Measurements from ENCODE around the gene SYT13.

DNA sequence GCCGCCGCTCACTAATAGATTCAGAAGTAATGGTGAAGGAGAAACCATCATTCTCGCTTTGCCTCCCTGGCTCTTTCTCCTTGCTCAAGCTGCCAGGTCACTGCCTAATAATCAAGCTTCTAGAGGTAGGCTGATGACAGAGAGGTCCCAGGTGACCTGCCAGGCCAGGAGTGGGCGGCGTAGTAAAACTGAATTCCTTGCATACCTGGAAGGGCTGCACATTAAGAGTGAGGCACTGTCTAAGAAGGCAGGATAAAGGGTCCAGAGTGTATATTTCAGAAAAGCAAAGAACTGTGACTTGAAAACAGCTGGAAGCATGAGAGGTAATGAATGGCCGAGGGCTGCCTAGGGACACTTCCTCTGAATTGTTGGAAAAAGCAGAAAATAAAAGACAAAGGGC is 4.1 kb downstream of the SYT13 start:
- TF ChIP-seq, protein P1, sequence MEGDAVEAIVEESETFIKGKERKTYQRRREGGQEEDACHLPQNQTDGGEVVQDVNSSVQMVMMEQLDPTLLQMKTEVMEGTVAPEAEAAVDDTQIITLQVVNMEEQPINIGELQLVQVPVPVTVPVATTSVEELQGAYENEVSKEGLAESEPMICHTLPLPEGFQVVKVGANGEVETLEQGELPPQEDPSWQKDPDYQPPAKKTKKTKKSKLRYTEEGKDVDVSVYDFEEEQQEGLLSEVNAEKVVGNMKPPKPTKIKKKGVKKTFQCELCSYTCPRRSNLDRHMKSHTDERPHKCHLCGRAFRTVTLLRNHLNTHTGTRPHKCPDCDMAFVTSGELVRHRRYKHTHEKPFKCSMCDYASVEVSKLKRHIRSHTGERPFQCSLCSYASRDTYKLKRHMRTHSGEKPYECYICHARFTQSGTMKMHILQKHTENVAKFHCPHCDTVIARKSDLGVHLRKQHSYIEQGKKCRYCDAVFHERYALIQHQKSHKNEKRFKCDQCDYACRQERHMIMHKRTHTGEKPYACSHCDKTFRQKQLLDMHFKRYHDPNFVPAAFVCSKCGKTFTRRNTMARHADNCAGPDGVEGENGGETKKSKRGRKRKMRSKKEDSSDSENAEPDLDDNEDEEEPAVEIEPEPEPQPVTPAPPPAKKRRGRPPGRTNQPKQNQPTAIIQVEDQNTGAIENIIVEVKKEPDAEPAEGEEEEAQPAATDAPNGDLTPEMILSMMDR (conservative IDR thresholded peaks at IDR 0.05; ENCODE audit: low read depth, low read length), result no peak
- TF ChIP-seq POLR2A (IDR thresholded peaks at IDR 0.05; ENCODE audit: low read depth, low read length), result no peak
- no peak for TF ChIP-seq RFX5 (IDR thresholded peaks at IDR 0.05; ENCODE audit: low read depth, low read length)
- no peak for TF ChIP-seq MXI1 (IDR thresholded peaks at IDR 0.05; ENCODE audit: borderline replicate concordance, low read depth, low read length)
- TF ChIP-seq CEBPB (IDR thresholded peaks at IDR 0.05; ENCODE audit: low read depth, low read length), result no peak
- TF ChIP-seq RAD21 (IDR thresholded peaks at IDR 0.05; ENCODE audit: low read length), result no peak
- TF ChIP-seq NFE2L2 (IDR thresholded peaks at IDR 0.05; ENCODE audit: low read depth, low read length), result no peak
- TF ChIP-seq FOS (IDR thresholded peaks at IDR 0.05; ENCODE audit: low read depth, low read length), result no peak
- no peak for TF ChIP-seq MAZ (IDR thresholded peaks at IDR 0.05; ENCODE audit: borderline replicate concordance, low read depth, low read length)
- TF ChIP-seq SMC3 (IDR thresholded peaks at IDR 0.05; ENCODE audit: low read depth, low read length), result no peak
- TF ChIP-seq, protein P2, sequence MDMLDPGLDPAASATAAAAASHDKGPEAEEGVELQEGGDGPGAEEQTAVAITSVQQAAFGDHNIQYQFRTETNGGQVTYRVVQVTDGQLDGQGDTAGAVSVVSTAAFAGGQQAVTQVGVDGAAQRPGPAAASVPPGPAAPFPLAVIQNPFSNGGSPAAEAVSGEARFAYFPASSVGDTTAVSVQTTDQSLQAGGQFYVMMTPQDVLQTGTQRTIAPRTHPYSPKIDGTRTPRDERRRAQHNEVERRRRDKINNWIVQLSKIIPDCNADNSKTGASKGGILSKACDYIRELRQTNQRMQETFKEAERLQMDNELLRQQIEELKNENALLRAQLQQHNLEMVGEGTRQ (IDR thresholded peaks at IDR 0.05; ENCODE audit: low read depth, low read length), result no peak
- no peak for TF ChIP-seq BHLHE40 (IDR thresholded peaks at IDR 0.05; ENCODE audit: low read depth, low read length)
- TF ChIP-seq MAFK (IDR thresholded peaks at IDR 0.05; ENCODE audit: low read depth, low read length), result no peak
- no peak for TF ChIP-seq RCOR1 (IDR thresholded peaks at IDR 0.05; ENCODE audit: insufficient replicate concordance, low read length)
